Measurements from ENCODE around the gene TAF1.
"Not testable (repeated sequence)": the region's sequence is repeated elsewhere in the genome, so short reads cannot be mapped to it uniquely, and the experiment has no call there.

- TF ChIP-seq ZNF17 (CRISPR knock-in tag; IDR thresholded peaks at IDR 0.05); YY1 (IDR thresholded peaks at IDR 0.05; ENCODE audit: insufficient read depth, insufficient replicate concordance, low read depth, low read length); CEBPB (IDR thresholded peaks at IDR 0.05; ENCODE audit: borderline replicate concordance, low read depth, low read length); ZNF703 (CRISPR knock-in tag; IDR thresholded peaks at IDR 0.05; ENCODE audit: borderline replicate concordance); ZKSCAN1 (IDR thresholded peaks at IDR 0.05; ENCODE audit: low read length); CTCF (CRISPR knock-in tag; IDR thresholded peaks at IDR 0.05); BRF2 (CRISPR knock-in tag; IDR thresholded peaks at IDR 0.05); FOXO1 (CRISPR knock-in tag; IDR thresholded peaks at IDR 0.05); RXRA (CRISPR knock-in tag; IDR thresholded peaks at IDR 0.05); ELF1 (CRISPR knock-in tag; IDR thresholded peaks at IDR 0.05); CEBPZ (IDR thresholded peaks at IDR 0.05; ENCODE audit: low read length): not testable (repeated sequence)
Observed at GRCh38 chrX:71416260-71416659, 50.1 kb downstream of the TAF1 start.

All from HepG2 (cell line).